Vagina (tissue), 2 donors: Measurements from ENCODE around the gene NPEPPS. TPM values are rescaled to one million over a fixed set of nuclear protein-coding genes. Genes with fewer than 3 reads are reported as not detected.
A peak's percentile ranks its signal among the peaks of the same experiment; 100 is the strongest.

Source experiments
- DNase-seq, 2 donors: peaks; one replicate each; pipeline ENCODE4 v3.0.0-alpha.2; 2017; ENCODE audit errors: extremely low spot score in 2 of 2
- H3K27ac ChIP-seq: fragments of 200-600 bp; sonication (generic); one replicate; pipeline ENCODE4 v1.5.1; 2019
- H3K27me3 ChIP-seq: fragments of 200-600 bp; sonication (generic); one replicate; pipeline ENCODE4 v1.5.1; 2019
- H3K36me3 ChIP-seq, 2 donors: fragments of 200-600 bp; sonication (generic); one replicate each; pipeline ENCODE4 v1.5.1; 2017 to 2019
- H3K4me1 ChIP-seq: fragments of 200-600 bp; sonication (generic); one replicate; pipeline ENCODE4 v1.5.1; 2019
- H3K4me3 ChIP-seq, 2 donors: fragments of 200-600 bp; sonication (generic); 1 replicate in 1 of 2; 2 replicates in 1 of 2; pipeline ENCODE4 v1.5.1; 2016 to 2019
- H3K9me3 ChIP-seq: fragments of 200-600 bp; sonication (generic); one replicate; pipeline ENCODE4 v1.5.1; 2019
- POLR2A ChIP-seq, 2 donors: fragments of 450-650 bp; IDR thresholded peaks; one replicate each; pipeline ENCODE4 v1.6.1; 2017; ENCODE audit warnings: antibody characterized with exemption in 2 of 2, mild to moderate bottlenecking in 2 of 2, moderate library complexity in 2 of 2
- POLR2AphosphoS5 ChIP-seq, 2 donors: sonication (generic); formaldehyde crosslinking; IDR thresholded peaks; one replicate each; pipeline ENCODE4 v1.9.0; 2017; ENCODE audit warnings: antibody characterized with exemption in 2 of 2, mild to moderate bottlenecking in 2 of 2, low read depth in 1 of 2; ENCODE audit not compliant: insufficient read depth in 1 of 2
- intact Hi-C: fragments of 100-400 bp; cut with DNase I; formaldehyde crosslinking; loops from one replicate; pipeline ENCODE4 v1.15.1; 2023
- small RNA-seq: library from RNA; depleted of rRNA; stranded (forward); fragments of <200 nt; gene quantifications from one replicate; pipeline ENCODE3, GENCODE V24; 2016
- total RNA-seq: library from RNA; depleted of rRNA; stranded (reverse); fragments of >200 nt; gene quantifications from one replicate; pipeline ENCODE4 v1.2.3, GENCODE V29; 2016
- TF ChIP-seq, protein P1 (sequence below), 3 experiments: fragments of 450-650 bp in 2 of 3; fragments of 200-600 bp in 1 of 3; sonication (generic) in 1 of 3; IDR thresholded peaks; one replicate each; pipeline ENCODE4 v1.5.1; 2017 to 2019; ENCODE audit warnings: antibody characterized with exemption in 3 of 3, mild to moderate bottlenecking in 2 of 3, moderate library complexity in 2 of 3

Gene NPEPPS
- total RNA-seq, 1 donor from 2014 or later = 121 TPM

DNA sequence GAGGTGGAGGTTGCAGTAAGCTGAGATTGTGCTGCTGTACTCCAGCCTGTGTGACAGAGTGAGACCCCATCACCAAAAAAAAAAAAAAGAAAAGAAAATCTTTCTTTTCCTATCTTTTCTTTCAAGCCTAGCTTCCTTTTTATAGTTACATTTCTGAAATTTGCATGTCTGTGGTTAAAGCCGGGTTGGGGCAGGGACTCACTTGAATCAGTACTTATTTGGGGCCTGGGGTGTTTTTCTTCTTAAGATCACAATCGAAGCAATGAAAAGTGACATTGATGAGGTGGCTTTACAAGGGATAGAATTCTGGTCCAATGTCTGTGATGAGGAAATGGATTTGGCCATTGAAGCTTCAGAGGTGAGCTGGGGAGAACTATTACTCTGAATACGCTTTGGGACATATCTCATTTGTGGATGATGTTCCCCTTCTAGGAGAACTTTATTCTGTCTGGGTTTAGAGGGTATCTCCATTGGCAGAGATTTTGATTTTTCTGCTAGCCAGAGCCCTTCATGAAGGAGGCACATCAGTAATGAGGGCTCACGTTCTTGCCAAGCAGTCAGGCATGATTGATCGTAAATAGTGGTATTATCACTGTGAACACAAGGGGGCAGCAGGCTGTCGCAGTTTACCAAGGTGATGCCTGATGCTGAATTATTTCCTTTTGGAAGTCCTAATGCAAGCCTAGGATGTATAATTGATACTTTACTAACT is 133.2 kb downstream of the NPEPPS start:
- Histone ChIP-seq H3K36me3 (peaks cover 0 to 92% of the 10 kb centered on the region in 2 donors), H3K27ac (no peak overlapping the region), H3K9me3 (no peaks in the 10 kb centered on the region), H3K4me1 (no peaks in the 10 kb centered on the region), H3K4me3 (no peak overlapping the region), H3K27me3 (no peaks in the 10 kb centered on the region)
- no peak for DNase-seq
- TF ChIP-seq, protein P1, sequence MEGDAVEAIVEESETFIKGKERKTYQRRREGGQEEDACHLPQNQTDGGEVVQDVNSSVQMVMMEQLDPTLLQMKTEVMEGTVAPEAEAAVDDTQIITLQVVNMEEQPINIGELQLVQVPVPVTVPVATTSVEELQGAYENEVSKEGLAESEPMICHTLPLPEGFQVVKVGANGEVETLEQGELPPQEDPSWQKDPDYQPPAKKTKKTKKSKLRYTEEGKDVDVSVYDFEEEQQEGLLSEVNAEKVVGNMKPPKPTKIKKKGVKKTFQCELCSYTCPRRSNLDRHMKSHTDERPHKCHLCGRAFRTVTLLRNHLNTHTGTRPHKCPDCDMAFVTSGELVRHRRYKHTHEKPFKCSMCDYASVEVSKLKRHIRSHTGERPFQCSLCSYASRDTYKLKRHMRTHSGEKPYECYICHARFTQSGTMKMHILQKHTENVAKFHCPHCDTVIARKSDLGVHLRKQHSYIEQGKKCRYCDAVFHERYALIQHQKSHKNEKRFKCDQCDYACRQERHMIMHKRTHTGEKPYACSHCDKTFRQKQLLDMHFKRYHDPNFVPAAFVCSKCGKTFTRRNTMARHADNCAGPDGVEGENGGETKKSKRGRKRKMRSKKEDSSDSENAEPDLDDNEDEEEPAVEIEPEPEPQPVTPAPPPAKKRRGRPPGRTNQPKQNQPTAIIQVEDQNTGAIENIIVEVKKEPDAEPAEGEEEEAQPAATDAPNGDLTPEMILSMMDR (IDR thresholded peaks at IDR 0.05) = peak; percentile 25 to 63 (median 49)
- no peak for TF ChIP-seq POLR2A (IDR thresholded peaks at IDR 0.05)
- intact Hi-C loops = no loop called here

DNA sequence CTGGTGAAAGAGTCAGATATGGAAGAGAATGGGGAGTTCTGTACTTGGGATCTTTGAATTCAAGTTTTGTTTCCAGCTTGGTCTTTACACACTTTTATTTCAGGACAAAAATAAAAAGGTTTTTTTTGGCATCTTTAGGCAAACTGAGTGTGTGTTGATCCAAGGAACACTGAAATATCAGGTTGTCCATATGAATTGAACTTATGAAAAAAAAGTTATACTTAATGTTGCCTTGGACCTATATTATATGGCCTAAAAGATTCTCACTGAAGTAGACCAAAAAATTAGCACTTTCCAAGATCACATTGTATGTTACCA is 133.7 kb downstream of the NPEPPS start:
- H3K27ac ChIP-seq = no peak overlapping the region
- no peak for DNase-seq
- no peaks in the 10 kb centered on the region for H3K9me3 ChIP-seq
- no peak overlapping the region for H3K4me3 ChIP-seq
- H3K36me3 ChIP-seq = peaks cover 0 to 92% of the 10 kb centered on the region in 2 donors
- TF ChIP-seq, protein P1 (IDR thresholded peaks at IDR 0.05) = peak in 1 of 3 experiments; percentile 7
- TF ChIP-seq POLR2A (IDR thresholded peaks at IDR 0.05) = no peak
- intact Hi-C loops = no loop called here
- H3K27me3 ChIP-seq = no peaks in the 10 kb centered on the region
- no peaks in the 10 kb centered on the region for H3K4me1 ChIP-seq

DNA sequence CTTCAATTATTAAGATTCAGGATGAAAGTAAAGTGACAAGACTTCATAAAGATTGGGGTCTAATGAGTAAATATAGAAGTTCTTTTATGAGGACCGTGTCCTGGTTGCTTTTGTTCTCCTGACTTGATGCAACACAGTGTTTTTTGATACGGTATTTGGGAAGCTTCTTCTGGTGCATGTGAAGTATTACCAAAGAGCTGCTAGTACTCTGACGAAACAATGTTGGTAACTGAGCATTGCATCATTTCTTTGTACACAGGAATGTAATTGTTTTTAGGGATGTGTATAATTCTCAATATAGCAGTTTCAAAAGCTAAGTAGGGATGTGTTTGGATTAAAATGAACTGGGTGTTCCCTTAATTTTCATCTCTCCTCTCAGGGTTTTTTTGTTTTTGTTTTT is 134.7 kb downstream of the NPEPPS start:
- H3K27me3 ChIP-seq = no peaks in the 10 kb centered on the region
- DNase-seq = no peak
- TF ChIP-seq, protein P1 (IDR thresholded peaks at IDR 0.05) = no peak
- TF ChIP-seq POLR2AphosphoS5 (IDR thresholded peaks at IDR 0.05; ENCODE audit: insufficient read depth in 1 of 2, low read depth in 1 of 2) (no peak), POLR2A (IDR thresholded peaks at IDR 0.05) (no peak)
- peaks cover 0 to 92% of the 10 kb centered on the region in 2 donors for H3K36me3 ChIP-seq
- no peaks in the 10 kb centered on the region for H3K9me3 ChIP-seq
- intact Hi-C loops = no loop called here
- H3K27ac ChIP-seq = no peak overlapping the region
- no peak overlapping the region for H3K4me3 ChIP-seq
- no peaks in the 10 kb centered on the region for H3K4me1 ChIP-seq

DNA sequence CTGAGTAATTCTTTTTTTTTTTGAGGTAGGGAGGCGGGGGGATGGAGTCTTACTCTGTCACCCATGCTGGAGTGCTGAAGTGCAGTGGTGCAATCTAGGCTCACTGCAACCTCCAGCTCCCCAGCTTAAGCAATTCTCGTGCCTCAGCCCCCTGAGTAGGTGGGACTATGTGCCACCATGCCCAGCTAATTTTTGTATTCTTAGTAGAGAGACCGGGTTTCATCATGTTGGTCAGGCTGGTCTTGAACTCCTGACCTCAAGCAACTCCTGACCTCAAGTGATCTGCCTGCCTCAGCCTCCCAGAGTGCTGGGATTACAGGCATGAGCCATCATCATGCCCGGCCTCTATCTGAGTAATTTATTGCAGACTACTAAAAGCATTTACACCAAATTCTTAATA is 138.2 kb downstream of the NPEPPS start:
- no peak for DNase-seq
- TF ChIP-seq POLR2A (IDR thresholded peaks at IDR 0.05) = no peak
- no peak for TF ChIP-seq POLR2AphosphoS5 (IDR thresholded peaks at IDR 0.05; ENCODE audit: insufficient read depth in 1 of 2, low read depth in 1 of 2)
- H3K27me3 ChIP-seq = no peaks in the 10 kb centered on the region
- no peaks in the 10 kb centered on the region for H3K9me3 ChIP-seq
- no peak overlapping the region for H3K4me3 ChIP-seq
- H3K4me1 ChIP-seq = no peaks in the 10 kb centered on the region
- peaks cover 0 to 93% of the 10 kb centered on the region in 2 donors for H3K36me3 ChIP-seq
- intact Hi-C loops = no loop called here
- no peak overlapping the region for H3K27ac ChIP-seq

DNA sequence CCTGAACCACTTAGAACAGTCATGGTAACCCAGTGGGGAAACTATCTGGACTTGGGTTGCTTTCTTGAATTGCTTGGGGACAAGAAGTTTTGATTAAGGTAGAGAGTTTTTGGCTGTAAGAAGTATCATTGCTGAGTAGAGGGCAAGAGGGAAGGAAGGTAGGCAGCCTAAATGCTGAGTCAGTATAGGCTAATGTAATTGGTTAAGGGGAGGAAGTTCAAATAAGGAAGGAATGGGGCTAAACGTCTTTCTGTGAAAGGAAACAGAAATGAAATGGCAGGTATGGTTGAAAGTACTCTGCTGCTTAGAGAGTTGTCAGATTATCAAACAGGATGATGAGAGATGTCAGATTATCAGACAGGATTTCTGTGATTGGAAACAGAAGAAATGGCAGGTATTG is 139.2 kb downstream of the NPEPPS start:
- Histone ChIP-seq H3K4me1 (no peaks in the 10 kb centered on the region), H3K4me3 (no peak overlapping the region), H3K27ac (no peak overlapping the region), H3K9me3 (no peaks in the 10 kb centered on the region), H3K27me3 (no peaks in the 10 kb centered on the region), H3K36me3 (peaks cover 0 to 95% of the 10 kb centered on the region in 2 donors)
- DNase-seq = no peak
- TF ChIP-seq, protein P1 (IDR thresholded peaks at IDR 0.05) = no peak
- TF ChIP-seq POLR2AphosphoS5 (IDR thresholded peaks at IDR 0.05; ENCODE audit: insufficient read depth in 1 of 2, low read depth in 1 of 2) = no peak
- TF ChIP-seq POLR2A (IDR thresholded peaks at IDR 0.05) = no peak
- intact Hi-C loops = no loop called here

Small RNA genes within 50 kb of the gene (small RNA-seq; reads per million reads assigned to genes)
- gene RF00019 = not detected

Other genes with a start within 250 kb of the NPEPPS start
- 4.2 TPM for gene EFCAB13, start 207.2 kb upstream of the NPEPPS start, total RNA-seq
- gene KPNB1, start 118.8 kb downstream of the NPEPPS start, total RNA-seq = 157 TPM
- gene TBKBP1, start 163.1 kb downstream of the NPEPPS start, total RNA-seq = 13.8 TPM
- gene TBX21, start 202.1 kb downstream of the NPEPPS start, total RNA-seq = 2.9 TPM